Tibial nerve (tissue), 4 donors: ENCODE measurements around the gene EEPD1. TPM values are rescaled to one million over a fixed set of nuclear protein-coding genes. Genes with fewer than 3 reads are reported as not detected.

Experiments used
- DNase-seq, 2 donors: peaks; one replicate each; pipeline ENCODE4 v3.0.0-alpha.2; 2019; ENCODE audit warnings: low spot score in 2 of 2
- H3K27ac ChIP-seq, 4 donors: fragments of 200-600 bp; sonication (generic) in 3 of 4; one replicate each; pipeline ENCODE4 v1.5.1; 2017 to 2019; ENCODE audit warnings: mild to moderate bottlenecking in 1 of 4
- H3K27me3 ChIP-seq, 2 donors: fragments of 200-600 bp; sonication (generic) in 1 of 2; one replicate each; pipeline versions ENCODE4 v1.5.1 to v1.6.0; 2017 to 2019
- H3K36me3 ChIP-seq, 3 donors: fragments of 200-600 bp; sonication (generic); one replicate each; pipeline ENCODE4 v1.5.1; 2018 to 2019
- H3K4me1 ChIP-seq, 4 donors: fragments of 200-600 bp; sonication (generic) in 3 of 4; one replicate each; pipeline ENCODE4 v1.5.1; 2017 to 2019
- H3K4me3 ChIP-seq, 4 donors: fragments of 200-600 bp; sonication (generic) in 3 of 4; one replicate each; pipeline ENCODE4 v1.5.1; 2017 to 2019; ENCODE audit warnings: mild to moderate bottlenecking in 1 of 4, moderate library complexity in 1 of 4
- H3K9me3 ChIP-seq, 4 donors: fragments of 200-600 bp; sonication (generic) in 3 of 4; one replicate each; pipeline ENCODE4 v1.5.1; 2017 to 2019
- EP300 ChIP-seq, 2 donors: sonication (generic); formaldehyde crosslinking; IDR thresholded peaks; one replicate each; pipeline ENCODE4 v1.6.1; 2017; ENCODE audit warnings: antibody characterized with exemption in 2 of 2, mild to moderate bottlenecking in 1 of 2
- POLR2A ChIP-seq, 2 donors: fragments of 450-650 bp; IDR thresholded peaks; one replicate each; pipeline ENCODE4 v1.6.1; 2017; ENCODE audit warnings: antibody characterized with exemption in 2 of 2, mild to moderate bottlenecking in 2 of 2, moderate library complexity in 2 of 2
- WGBS, 2 donors: methylation state at CpG; one replicate each; pipeline ENCODE4 v1.1.5; 2018; 5-methylcytosine and 5-hydroxymethylcytosine counted together
- total RNA-seq, 4 donors: library from RNA; depleted of rRNA; stranded (reverse); fragments of >200 nt; gene quantifications; one replicate each; pipeline ENCODE4 v1.1.0, GENCODE V29; 2016
- TF ChIP-seq, protein P1 (sequence below), 5 experiments: fragments of 200-600 bp in 3 of 5; fragments of 450-650 bp in 2 of 5; sonication (generic) in 3 of 5; IDR thresholded peaks; one replicate each; pipeline ENCODE4 v1.5.1; 2016 to 2019; ENCODE audit warnings: antibody characterized with exemption in 5 of 5, mild to moderate bottlenecking in 3 of 5, moderate library complexity in 2 of 5

Gene EEPD1
- total RNA-seq, 4 donors from 2014 or later: 9.0 to 18.0 (median 16.5) TPM

- peaks cover 0 to 24% (median 4%) of the 10 kb centered on the region in 4 donors for H3K4me1 ChIP-seq
- no peak overlapping the region for H3K27ac ChIP-seq
- 82 to 96% methylated on average over 5 of the region's 5 CpGs for WGBS, 2 donors
- no peaks in the 10 kb centered on the region for H3K27me3 ChIP-seq
- DNase-seq: no peak
- TF ChIP-seq POLR2A (IDR thresholded peaks at IDR 0.05) (no peak), EP300 (IDR thresholded peaks at IDR 0.05) (no peak)
- TF ChIP-seq, protein P1, sequence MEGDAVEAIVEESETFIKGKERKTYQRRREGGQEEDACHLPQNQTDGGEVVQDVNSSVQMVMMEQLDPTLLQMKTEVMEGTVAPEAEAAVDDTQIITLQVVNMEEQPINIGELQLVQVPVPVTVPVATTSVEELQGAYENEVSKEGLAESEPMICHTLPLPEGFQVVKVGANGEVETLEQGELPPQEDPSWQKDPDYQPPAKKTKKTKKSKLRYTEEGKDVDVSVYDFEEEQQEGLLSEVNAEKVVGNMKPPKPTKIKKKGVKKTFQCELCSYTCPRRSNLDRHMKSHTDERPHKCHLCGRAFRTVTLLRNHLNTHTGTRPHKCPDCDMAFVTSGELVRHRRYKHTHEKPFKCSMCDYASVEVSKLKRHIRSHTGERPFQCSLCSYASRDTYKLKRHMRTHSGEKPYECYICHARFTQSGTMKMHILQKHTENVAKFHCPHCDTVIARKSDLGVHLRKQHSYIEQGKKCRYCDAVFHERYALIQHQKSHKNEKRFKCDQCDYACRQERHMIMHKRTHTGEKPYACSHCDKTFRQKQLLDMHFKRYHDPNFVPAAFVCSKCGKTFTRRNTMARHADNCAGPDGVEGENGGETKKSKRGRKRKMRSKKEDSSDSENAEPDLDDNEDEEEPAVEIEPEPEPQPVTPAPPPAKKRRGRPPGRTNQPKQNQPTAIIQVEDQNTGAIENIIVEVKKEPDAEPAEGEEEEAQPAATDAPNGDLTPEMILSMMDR (IDR thresholded peaks at IDR 0.05): no peak
- H3K36me3 ChIP-seq: no peaks in the 10 kb centered on the region
- no peaks in the 10 kb centered on the region for H3K9me3 ChIP-seq
- H3K4me3 ChIP-seq: no peak overlapping the region
Observed at GRCh38 chr7:36180121-36180520, 27.1 kb downstream of the EEPD1 start.

DNA sequence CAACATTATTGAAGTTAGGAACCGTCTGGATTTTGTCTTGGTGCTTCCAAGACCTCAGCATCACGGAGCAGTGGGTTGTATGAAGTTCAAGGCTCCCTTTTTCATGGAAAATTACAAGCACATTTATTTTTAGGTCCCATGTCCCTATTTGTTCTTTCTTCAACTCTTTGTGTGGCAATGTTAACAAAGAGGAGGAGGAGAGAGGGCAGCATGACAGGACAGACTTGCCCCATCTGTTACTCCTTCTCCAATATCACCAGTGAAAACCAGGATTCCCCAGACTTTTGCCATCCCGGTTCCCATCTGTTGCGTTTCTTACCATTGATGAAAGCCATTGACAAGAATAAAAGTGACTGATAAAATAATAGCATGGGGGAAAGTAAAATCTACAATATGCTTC, 28.6 kb downstream of the EEPD1 start:
- H3K27ac ChIP-seq: no peak overlapping the region
- no peaks in the 10 kb centered on the region for H3K9me3 ChIP-seq
- no peak overlapping the region for H3K4me3 ChIP-seq
- peaks cover 0 to 14% (median 0%) of the 10 kb centered on the region in 4 donors for H3K4me1 ChIP-seq
- DNase-seq: no peak
- no peaks in the 10 kb centered on the region for H3K27me3 ChIP-seq
- TF ChIP-seq, protein P1 (IDR thresholded peaks at IDR 0.05): no peak
- TF ChIP-seq POLR2A (IDR thresholded peaks at IDR 0.05): no peak
- no peak for TF ChIP-seq EP300 (IDR thresholded peaks at IDR 0.05)
- no peaks in the 10 kb centered on the region for H3K36me3 ChIP-seq
- WGBS, 2 donors: 86 to 93% methylated on average over 4 of the region's 4 CpGs

DNA sequence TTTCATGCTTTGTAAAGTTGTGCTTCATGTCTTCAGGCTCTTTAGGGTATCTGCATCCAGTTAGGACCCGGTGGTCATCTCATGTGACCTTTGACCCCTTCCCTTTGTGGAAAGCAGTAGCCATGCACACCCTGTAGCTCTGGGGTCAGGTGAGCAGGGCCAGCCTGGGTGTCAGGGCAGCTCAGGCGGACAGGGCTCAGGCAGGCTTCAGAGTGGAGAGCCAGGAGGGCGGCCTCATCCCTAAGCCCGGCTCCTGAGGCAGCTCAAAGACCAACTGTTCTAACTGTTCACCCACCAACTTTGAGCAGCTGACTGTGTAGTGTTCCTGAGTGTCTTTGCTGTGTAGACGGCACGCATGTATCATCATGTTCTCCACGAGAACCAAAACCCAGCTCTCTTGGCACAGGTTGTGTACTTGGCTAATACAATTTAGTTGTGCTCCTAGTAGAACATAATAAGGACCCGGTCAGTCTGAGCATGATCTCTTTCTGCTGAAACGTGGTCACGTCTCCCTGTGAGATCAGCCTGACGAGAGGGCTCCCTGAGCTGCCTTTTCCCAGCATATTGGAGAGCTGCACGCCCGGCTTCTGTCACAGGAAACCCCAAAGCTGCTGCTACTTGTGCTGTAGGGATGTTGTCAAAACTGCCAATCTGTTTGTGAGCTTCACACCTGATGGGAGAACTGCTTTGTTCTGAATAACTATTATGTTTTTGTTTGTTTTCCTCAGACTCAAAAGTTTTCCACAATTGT, 30.0 kb downstream of the EEPD1 start:
- no peak for DNase-seq
- Histone ChIP-seq H3K36me3 (no peaks in the 10 kb centered on the region), H3K4me3 (no peak overlapping the region), H3K27me3 (no peaks in the 10 kb centered on the region), H3K9me3 (no peaks in the 10 kb centered on the region), H3K4me1 (peaks cover 0 to 16% (median 0%) of the 10 kb centered on the region in 4 donors), H3K27ac (no peak overlapping the region)
- WGBS, 2 donors: 70 to 71% methylated on average over 13 of the region's 13 CpGs
- TF ChIP-seq EP300 (IDR thresholded peaks at IDR 0.05): no peak
- TF ChIP-seq, protein P1 (IDR thresholded peaks at IDR 0.05): no peak
- no peak for TF ChIP-seq POLR2A (IDR thresholded peaks at IDR 0.05)

DNA sequence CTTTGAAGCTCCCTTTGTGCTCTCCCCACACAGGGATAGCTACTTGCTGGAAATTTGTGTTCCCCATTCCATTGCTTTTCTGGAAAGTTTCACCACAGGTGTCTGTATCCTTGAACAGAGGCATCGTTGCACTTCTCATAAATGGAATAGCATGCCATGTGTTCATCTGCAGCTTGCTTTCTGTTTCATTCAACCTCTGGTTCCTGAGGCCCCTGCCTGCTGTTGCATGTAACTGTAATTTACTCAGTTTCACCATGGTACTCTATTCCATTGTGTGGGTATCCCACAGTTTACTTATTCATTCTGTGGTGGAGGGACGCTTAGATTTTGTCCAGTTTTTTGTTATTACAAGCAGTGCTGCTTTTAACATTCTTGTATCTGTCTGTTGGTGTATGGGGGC, 32.0 kb downstream of the EEPD1 start:
- Histone ChIP-seq H3K36me3 (no peaks in the 10 kb centered on the region), H3K27ac (no peak overlapping the region), H3K4me3 (no peak overlapping the region), H3K4me1 (peaks cover 0 to 16% (median 0%) of the 10 kb centered on the region in 4 donors), H3K9me3 (no peaks in the 10 kb centered on the region), H3K27me3 (no peaks in the 10 kb centered on the region)
- 84 to 85% methylated on average over 2 of the region's 2 CpGs for WGBS, 2 donors
- no peak for DNase-seq
- TF ChIP-seq, protein P1 (IDR thresholded peaks at IDR 0.05): no peak
- no peak for TF ChIP-seq POLR2A (IDR thresholded peaks at IDR 0.05)
- TF ChIP-seq EP300 (IDR thresholded peaks at IDR 0.05): no peak

DNA sequence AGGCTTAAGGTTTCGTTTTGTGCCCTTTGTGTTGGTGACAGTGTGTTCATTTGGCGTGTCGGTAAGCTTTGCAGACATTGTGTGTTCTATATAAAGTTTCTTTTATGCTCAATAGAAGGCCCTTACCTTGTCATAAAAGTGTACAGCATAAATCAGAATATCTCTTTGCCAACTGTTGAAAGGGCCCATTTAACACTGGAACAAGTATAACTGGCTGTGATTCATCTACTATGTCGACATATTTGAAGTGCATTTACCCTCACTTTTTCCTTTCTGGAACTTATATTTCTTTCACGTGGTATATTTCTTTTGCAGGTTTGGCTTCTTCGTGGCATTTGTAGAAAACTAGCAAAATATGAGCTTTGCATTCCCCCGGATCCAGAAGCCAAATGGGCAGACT, 32.7 kb downstream of the EEPD1 start:
- H3K4me1 ChIP-seq: peaks cover 0 to 16% (median 0%) of the 10 kb centered on the region in 4 donors
- H3K36me3 ChIP-seq: no peaks in the 10 kb centered on the region
- 85 to 86% methylated on average over 7 of the region's 7 CpGs for WGBS, 2 donors
- TF ChIP-seq EP300 (IDR thresholded peaks at IDR 0.05) (no peak), POLR2A (IDR thresholded peaks at IDR 0.05) (no peak)
- TF ChIP-seq, protein P1 (IDR thresholded peaks at IDR 0.05): no peak
- no peak overlapping the region for H3K4me3 ChIP-seq
- H3K9me3 ChIP-seq: no peaks in the 10 kb centered on the region
- H3K27ac ChIP-seq: no peak overlapping the region
- DNase-seq: no peak
- no peaks in the 10 kb centered on the region for H3K27me3 ChIP-seq
